Epithelial cell of esophagus (primary cell): ENCODE measurements around the gene ACOT12.

Source experiments
- DNase-seq: peaks from one replicate; pipeline ENCODE4 v3.0.0; 2010; ENCODE audit warnings: low read depth
- H3K4me3 ChIP-seq: 2 replicates; pipeline ENCODE4 v1.5.1; 2011; ENCODE audit warnings: mild to moderate bottlenecking, low read length, control low read depth
- CTCF ChIP-seq: IDR thresholded peaks from 2 replicates; pipeline ENCODE4 v1.5.1; 2011; ENCODE audit warnings: low read depth, mild to moderate bottlenecking, low read length, control low read depth, inconsistent platforms; ENCODE audit not compliant: insufficient read depth; ENCODE audit errors: missing control alignments

The ACOT12 gene

GRCh38 chr5:81393783-81394718 lies at the start of gene ACOT12:
ACOT12 (minus strand) TSS chr5:81394134; CDS start chr5:81394114, 20 bp downstream.
- DNase-seq: peak; percentile 25

GRCh38 chr5:81435023-81435422 lies 41.1 kb upstream of the ACOT12 start:
- TF ChIP-seq CTCF: no peak
- no peak for DNase-seq

More at GRCh38 chr5:81393783-81394718, at the start of gene ACOT12:
- TF ChIP-seq CTCF: no peak
- H3K4me3 ChIP-seq: peak within 1 kb of the TSS; percentile 20

GRCh38 chr5:81429985-81430384 lies 36.1 kb upstream of the ACOT12 start:
- TF ChIP-seq CTCF: no peak
- DNase-seq: no peak
- no peak overlapping the region for H3K4me3 ChIP-seq

More at GRCh38 chr5:81435023-81435422, 41.1 kb upstream of the ACOT12 start:
- H3K4me3 ChIP-seq: no peak overlapping the region

- no peak for TF ChIP-seq CTCF
- no peak for DNase-seq
- H3K4me3 ChIP-seq: no peak overlapping the region
These were observed 35.4 kb upstream of the ACOT12 start for GRCh38 chr5:81429363-81429762.

- no peak for DNase-seq
- TF ChIP-seq CTCF: no peak
- no peak overlapping the region for H3K4me3 ChIP-seq
These were observed 34.9 kb upstream of the ACOT12 start for GRCh38 chr5:81428861-81429260.

GRCh38 chr5:81428446-81428845 lies 34.5 kb upstream of the ACOT12 start:
- no peak for TF ChIP-seq CTCF
- H3K4me3 ChIP-seq: no peak overlapping the region
- no peak for DNase-seq
